Measurements from ENCODE around the gene LRRC4. TPM values are rescaled to one million over a fixed set of nuclear protein-coding genes. Genes with fewer than 3 reads are reported as not detected.

LRRC4 gene
- polyA plus RNA-seq, 1 donor from 2014 or later = not detected

DNA sequence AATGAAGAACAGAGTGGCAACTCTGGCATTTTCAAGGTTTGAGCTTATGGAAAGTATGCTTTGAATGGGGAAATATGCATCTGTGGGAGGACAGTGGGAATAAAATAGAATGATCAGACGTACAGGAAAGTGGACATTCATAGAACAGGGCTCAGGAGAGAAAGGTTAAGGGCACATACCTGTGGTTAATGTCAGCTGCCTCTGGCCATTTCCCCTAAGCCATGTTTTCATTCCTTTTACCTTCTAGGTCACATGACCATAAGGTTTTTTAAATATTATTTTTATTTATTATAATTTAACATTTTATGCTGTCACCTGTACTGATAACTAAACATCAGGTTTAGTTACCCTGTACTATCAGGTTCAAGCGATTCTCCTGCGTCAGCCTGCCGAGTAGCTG, 52.8 kb downstream of the LRRC4 start:
- H3K27me3 Mint-ChIP-seq = no peaks in the 10 kb centered on the region
- H3K36me3 Mint-ChIP-seq = peaks cover 28% of the 10 kb centered on the region
- peaks cover 13 to 20% (median 13%) of the 10 kb centered on the region in 3 donors for H3K9me3 Mint-ChIP-seq
- H3K4me3 Mint-ChIP-seq = peak overlapping the region in 1 of 4 donors; percentile 58
- peaks cover 9 to 19% (median 16%) of the 10 kb centered on the region in 3 donors for H3K4me1 Mint-ChIP-seq
- no peak overlapping the region for H3K27ac Mint-ChIP-seq

Other genes starting within 250 kb of the LRRC4 start
- not detected for gene LEP, start 209.8 kb upstream of the LRRC4 start, polyA plus RNA-seq

Measured in IgD-negative memory B cell (primary cell).